Measurements from ENCODE around the gene CLCN2. TPM values are rescaled to one million over a fixed set of nuclear protein-coding genes. Genes with fewer than 3 reads are reported as not detected.

Gene CLCN2
- total RNA-seq, 1 experiment from 2014 or later, result 22.9 TPM

DNA sequence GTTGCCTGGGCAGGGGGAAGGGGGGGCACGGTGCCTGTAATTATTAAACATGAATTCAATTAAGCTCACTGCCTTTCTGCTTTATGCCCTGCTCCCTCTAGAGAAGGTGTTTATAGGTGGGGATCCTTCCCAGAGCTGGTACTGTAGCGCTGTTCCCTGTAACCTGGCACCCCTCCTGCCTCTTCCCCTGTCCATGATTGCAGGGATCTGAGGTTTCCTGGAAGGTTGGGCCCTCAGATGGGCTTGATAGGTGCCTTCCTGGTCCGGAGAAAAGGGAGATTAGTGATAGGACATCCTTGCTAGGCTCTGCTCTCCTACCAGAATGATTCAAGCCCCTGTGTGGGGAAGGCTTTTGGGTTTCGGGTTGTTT lies 26.1 kb downstream of the CLCN2 start:
- intact Hi-C loops (cut with micrococcal nuclease; ENCODE audit: unreplicated experiment), result no loop called here
- H3K36me3 Mint-ChIP-seq (ENCODE audit: insufficient read depth, unreplicated experiment), result peaks cover 83% of the 10 kb centered on the region
- BruUV-seq (replicated peaks), result no TSS peak
- H3K4me3 Mint-ChIP-seq (ENCODE audit: low read depth, unreplicated experiment), result peak overlapping the region; percentile 86
- peak overlapping the region; percentile 43 for H3K27ac Mint-ChIP-seq (ENCODE audit: unreplicated experiment)
- DNase-seq, result no peak
- no peaks in the 10 kb centered on the region for H3K9me3 Mint-ChIP-seq (ENCODE audit: low read depth, unreplicated experiment)
- peaks cover 48% of the 10 kb centered on the region for H3K4me1 Mint-ChIP-seq (ENCODE audit: low read depth, unreplicated experiment)
- CTCF ChIA-PET, result interaction anchor here (0.6 to 0.9 kb wide), 2 partner anchors 10 to 30 kb away, joined by 3 read pairs; no protein-coding TSS in a partner anchor
- TF ChIP-seq, protein P1, sequence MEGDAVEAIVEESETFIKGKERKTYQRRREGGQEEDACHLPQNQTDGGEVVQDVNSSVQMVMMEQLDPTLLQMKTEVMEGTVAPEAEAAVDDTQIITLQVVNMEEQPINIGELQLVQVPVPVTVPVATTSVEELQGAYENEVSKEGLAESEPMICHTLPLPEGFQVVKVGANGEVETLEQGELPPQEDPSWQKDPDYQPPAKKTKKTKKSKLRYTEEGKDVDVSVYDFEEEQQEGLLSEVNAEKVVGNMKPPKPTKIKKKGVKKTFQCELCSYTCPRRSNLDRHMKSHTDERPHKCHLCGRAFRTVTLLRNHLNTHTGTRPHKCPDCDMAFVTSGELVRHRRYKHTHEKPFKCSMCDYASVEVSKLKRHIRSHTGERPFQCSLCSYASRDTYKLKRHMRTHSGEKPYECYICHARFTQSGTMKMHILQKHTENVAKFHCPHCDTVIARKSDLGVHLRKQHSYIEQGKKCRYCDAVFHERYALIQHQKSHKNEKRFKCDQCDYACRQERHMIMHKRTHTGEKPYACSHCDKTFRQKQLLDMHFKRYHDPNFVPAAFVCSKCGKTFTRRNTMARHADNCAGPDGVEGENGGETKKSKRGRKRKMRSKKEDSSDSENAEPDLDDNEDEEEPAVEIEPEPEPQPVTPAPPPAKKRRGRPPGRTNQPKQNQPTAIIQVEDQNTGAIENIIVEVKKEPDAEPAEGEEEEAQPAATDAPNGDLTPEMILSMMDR (IDR thresholded peaks at IDR 0.05; ENCODE audit: unreplicated experiment), result no peak
- no peaks in the 10 kb centered on the region for H3K27me3 Mint-ChIP-seq (ENCODE audit: unreplicated experiment)

DNA sequence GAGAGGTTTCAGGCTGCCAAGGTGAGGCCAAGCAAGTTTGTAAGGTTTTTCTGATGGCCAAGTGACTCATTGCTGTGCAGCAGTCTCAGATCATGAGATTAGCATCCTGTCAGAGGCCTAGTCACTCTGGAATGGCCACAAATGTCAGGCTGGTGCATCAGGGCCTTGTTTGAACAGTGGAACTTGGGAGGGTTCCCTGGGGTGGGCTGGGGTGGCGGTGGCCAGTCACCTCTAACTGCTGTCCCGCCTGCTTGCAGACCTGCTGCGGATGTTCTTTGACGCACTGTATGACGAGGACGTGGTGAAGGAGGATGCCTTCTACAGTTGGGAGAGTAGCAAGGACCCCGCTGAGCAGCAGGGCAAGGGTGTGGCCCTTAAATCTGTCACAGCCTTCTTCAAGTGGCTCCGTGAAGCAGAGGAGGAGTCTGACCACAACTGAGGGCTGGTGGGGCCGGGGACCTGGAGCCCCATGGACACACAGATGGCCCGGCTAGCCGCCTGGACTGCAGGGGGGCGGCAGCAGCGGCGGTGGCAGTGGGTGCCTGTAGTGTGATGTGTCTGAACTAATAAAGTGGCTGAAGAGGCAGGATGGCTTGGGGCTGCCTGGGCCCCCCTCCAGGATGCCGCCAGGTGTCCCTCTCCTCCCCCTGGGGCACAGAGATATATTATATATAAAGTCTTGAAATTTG lies 26.8 kb downstream of the CLCN2 start:
- TF ChIP-seq, protein P1 (IDR thresholded peaks at IDR 0.05; ENCODE audit: unreplicated experiment), result no peak
- H3K4me3 Mint-ChIP-seq (ENCODE audit: low read depth, unreplicated experiment), result peak overlapping the region; percentile 8
- no peaks in the 10 kb centered on the region for H3K27me3 Mint-ChIP-seq (ENCODE audit: unreplicated experiment)
- intact Hi-C loops (cut with micrococcal nuclease; ENCODE audit: unreplicated experiment), result no loop called here
- peaks cover 52% of the 10 kb centered on the region for H3K4me1 Mint-ChIP-seq (ENCODE audit: low read depth, unreplicated experiment)
- no TSS peak for BruUV-seq (replicated peaks)
- CTCF ChIA-PET, result interaction anchor here (0.9 kb wide), 1 partner anchor 29 kb away, joined by 3 read pairs; no protein-coding TSS in a partner anchor
- peak overlapping the region; percentile 43 for H3K27ac Mint-ChIP-seq (ENCODE audit: unreplicated experiment)
- peak; percentile 53 for DNase-seq
- H3K9me3 Mint-ChIP-seq (ENCODE audit: low read depth, unreplicated experiment), result no peaks in the 10 kb centered on the region
- peaks cover 90% of the 10 kb centered on the region for H3K36me3 Mint-ChIP-seq (ENCODE audit: insufficient read depth, unreplicated experiment)

DNA sequence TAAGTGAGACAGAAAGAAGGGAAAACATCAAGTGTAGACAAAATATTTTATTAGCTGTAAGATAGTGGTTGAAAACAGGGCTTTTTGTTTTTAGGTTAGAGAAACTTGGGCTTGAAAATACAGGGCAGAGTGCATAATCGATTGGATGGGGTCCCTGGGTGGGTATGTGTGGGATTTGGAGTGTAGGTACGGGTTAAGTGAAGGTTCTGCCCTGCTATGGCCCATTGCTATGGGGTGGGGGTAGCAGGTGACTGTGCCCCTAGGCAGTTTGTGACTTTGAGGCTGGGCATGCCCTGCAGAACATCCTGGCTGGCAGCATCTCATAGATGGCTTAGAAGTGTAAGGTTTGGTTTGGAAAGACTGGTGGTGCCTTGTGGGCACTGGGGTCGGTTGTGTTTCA lies 27.7 kb downstream of the CLCN2 start:
- Mint-ChIP-seq H3K9me3 (ENCODE audit: low read depth, unreplicated experiment) (no peaks in the 10 kb centered on the region), H3K4me3 (ENCODE audit: low read depth, unreplicated experiment) (peak overlapping the region; percentile 8), H3K36me3 (ENCODE audit: insufficient read depth, unreplicated experiment) (peaks cover 98% of the 10 kb centered on the region), H3K27me3 (ENCODE audit: unreplicated experiment) (no peaks in the 10 kb centered on the region), H3K27ac (ENCODE audit: unreplicated experiment) (peak overlapping the region; percentile 43), H3K4me1 (ENCODE audit: low read depth, unreplicated experiment) (peaks cover 61% of the 10 kb centered on the region)
- TF ChIP-seq, protein P1 (IDR thresholded peaks at IDR 0.05; ENCODE audit: unreplicated experiment), result no peak
- BruUV-seq (replicated peaks), result no TSS peak
- CTCF ChIA-PET, result no interaction called here
- no peak for DNase-seq
- intact Hi-C loops (cut with micrococcal nuclease; ENCODE audit: unreplicated experiment), result no loop called here

DNA sequence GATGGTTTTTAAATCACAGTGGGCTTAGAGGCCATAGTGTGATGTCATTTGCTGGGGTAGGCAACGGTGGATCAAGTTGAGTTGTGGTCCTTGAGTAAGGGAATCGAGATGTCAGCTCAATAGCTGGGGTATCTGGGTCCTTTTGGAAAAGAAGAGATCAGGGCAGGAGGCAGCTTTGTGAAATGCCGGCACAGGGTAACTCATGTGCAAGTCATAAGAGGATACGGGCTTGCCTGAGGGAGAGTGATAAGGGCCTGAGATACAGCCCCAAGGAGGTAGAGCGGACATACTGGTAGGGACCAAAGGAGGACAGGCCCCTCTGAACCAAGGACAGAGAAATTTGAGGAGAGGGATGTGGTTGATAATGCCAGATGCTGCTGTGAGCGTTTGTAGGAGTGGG lies 28.2 kb downstream of the CLCN2 start:
- TF ChIP-seq, protein P1 (IDR thresholded peaks at IDR 0.05; ENCODE audit: unreplicated experiment), result no peak
- H3K27ac Mint-ChIP-seq (ENCODE audit: unreplicated experiment), result peak overlapping the region; percentile 43
- H3K27me3 Mint-ChIP-seq (ENCODE audit: unreplicated experiment), result no peaks in the 10 kb centered on the region
- no TSS peak for BruUV-seq (replicated peaks)
- CTCF ChIA-PET, result no interaction called here
- intact Hi-C loops (cut with micrococcal nuclease; ENCODE audit: unreplicated experiment), result no loop called here
- H3K4me3 Mint-ChIP-seq (ENCODE audit: low read depth, unreplicated experiment), result peak overlapping the region; percentile 3
- no peaks in the 10 kb centered on the region for H3K9me3 Mint-ChIP-seq (ENCODE audit: low read depth, unreplicated experiment)
- DNase-seq, result no peak
- peaks cover 62% of the 10 kb centered on the region for H3K4me1 Mint-ChIP-seq (ENCODE audit: low read depth, unreplicated experiment)
- peaks cover 98% of the 10 kb centered on the region for H3K36me3 Mint-ChIP-seq (ENCODE audit: insufficient read depth, unreplicated experiment)

Data from Calu3 (cell line).